Measurements from ENCODE around the gene SYMPK.

SYMPK gene

DNA sequence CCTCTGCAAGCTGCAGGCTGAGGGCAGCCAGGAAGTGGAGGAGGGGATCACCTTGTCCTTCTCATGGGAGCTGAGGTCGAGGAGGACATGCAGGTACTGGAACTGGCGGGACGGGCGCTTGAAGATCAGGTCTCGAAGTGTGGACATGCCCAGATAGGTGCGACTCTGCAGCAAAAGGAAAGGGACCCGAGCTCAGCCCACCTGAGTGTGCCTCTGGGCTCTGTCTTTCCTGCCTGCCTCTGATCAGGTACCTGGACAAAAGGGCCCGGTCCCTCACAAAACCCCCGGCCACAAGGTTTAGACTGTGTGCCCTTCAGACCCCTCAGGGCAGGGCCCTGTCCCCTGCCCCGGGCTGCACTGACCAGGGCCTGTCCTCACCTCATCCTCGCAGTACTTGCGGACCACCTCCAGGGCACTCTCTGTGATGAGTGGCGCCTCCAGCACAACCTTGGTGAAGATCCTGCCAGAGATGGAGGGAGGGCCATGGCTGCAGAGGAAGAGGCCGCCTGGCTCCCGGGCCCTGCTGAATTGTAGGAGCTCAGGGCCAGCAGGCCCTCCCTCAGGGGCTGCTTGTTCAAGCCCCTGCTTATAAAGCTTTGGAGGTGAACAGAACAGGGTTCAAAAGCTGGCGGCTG, 35.4 kb downstream of the SYMPK start:
- H3K27ac Mint-ChIP-seq: no peak overlapping the region
- peaks cover 12% of the 10 kb centered on the region for H3K36me3 Mint-ChIP-seq
- H3K4me1 Mint-ChIP-seq (ENCODE audit: low read depth): peaks cover 20% of the 10 kb centered on the region
- no peaks in the 10 kb centered on the region for H3K9me3 Mint-ChIP-seq (ENCODE audit: low read depth)
- no peaks in the 10 kb centered on the region for H3K27me3 Mint-ChIP-seq
- H3K4me3 Mint-ChIP-seq: no peak overlapping the region

DNA sequence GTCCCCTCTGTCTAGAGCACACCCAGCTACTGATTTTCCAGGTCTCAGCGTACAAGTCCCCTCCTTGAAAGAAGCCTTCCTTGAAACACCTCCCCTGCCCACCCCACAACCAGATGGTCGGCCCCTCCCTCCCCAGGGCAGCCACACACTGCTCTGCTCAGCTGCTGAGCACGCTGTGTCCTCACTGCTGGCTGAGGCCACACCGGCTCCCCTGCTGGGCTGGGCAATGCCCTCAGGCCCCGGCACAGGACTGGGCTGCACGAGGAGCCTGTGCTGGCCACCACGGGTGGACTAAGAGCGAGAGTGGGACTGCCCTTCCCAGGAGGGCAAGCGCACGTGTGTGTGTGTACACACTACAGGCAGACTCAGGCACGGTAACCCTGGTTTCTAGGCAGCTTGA, 36.0 kb downstream of the SYMPK start:
- Mint-ChIP-seq H3K4me3 (no peak overlapping the region), H3K27ac (no peak overlapping the region), H3K27me3 (no peaks in the 10 kb centered on the region), H3K36me3 (peaks cover 12% of the 10 kb centered on the region), H3K4me1 (ENCODE audit: low read depth) (peaks cover 20% of the 10 kb centered on the region), H3K9me3 (ENCODE audit: low read depth) (no peaks in the 10 kb centered on the region)

DNA sequence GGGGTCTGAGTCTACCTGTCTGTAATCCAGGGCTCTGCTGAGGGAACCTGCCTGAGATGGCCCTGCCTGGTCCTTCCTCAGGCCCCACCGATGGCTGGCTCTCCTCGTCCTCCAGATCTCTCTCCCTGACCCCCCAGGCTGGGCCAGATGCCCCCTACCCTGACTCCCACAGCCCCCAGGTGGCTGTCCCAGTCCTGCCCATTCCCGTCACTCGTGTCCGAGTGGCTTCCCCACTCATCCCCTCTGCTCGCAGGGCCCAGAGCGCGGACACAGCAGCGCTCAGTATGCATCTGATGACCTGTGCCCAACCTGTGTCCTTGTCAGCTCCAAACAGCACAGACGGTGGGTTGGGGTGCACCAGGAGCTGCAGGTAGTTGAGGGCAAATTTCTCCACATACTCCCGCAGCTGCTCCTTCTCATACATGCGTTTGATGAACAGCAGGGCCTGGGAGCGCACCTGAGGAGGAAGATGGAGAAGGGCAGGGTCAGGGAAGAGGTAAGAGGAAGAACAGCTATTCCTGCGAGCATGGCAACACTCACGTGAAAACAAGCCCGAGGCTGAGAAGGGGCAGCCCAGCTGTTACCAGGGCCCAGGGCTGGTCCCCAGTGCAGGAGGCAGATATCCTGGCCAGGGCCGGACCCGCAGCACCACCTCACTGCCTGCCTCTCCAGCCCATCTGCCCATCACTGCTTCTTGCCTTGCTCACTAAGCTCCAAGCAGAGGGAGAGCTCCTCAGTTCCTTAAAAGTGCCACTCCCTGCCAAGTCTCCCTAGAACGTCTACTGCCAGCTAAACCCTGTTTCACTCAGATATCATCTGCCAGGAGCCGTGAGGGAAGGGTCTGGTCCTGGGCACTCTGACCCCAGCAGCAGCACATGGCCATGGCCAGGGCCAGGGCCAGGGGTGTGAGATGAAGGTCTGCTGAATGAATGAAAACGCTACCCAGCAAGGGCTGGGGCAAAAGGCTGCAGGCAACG, 36.7 kb downstream of the SYMPK start:
- Mint-ChIP-seq H3K9me3 (ENCODE audit: low read depth) (no peaks in the 10 kb centered on the region), H3K27me3 (no peaks in the 10 kb centered on the region), H3K27ac (no peak overlapping the region), H3K4me1 (ENCODE audit: low read depth) (peaks cover 18% of the 10 kb centered on the region), H3K4me3 (no peak overlapping the region), H3K36me3 (peaks cover 12% of the 10 kb centered on the region)

DNA sequence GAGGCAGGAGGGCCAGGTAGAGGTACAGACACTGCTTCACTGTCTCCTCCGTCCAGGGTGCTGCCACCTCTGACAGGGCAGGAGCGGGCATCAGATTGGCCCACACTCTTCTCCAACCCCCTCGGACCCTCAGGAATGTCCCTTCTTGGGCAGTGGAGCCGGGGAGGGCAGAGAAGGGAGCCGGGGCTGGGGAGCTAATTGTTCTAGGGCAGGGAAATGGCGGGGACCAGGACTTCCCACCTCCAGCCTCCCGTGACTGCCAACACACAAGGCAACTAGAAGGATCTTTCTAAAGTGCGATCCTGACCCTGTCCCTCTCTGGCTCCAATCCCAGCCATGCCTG, 37.7 kb downstream of the SYMPK start:
- Mint-ChIP-seq H3K27me3 (no peaks in the 10 kb centered on the region), H3K36me3 (peaks cover 12% of the 10 kb centered on the region), H3K4me3 (no peak overlapping the region), H3K27ac (no peak overlapping the region), H3K9me3 (ENCODE audit: low read depth) (no peaks in the 10 kb centered on the region), H3K4me1 (ENCODE audit: low read depth) (peaks cover 16% of the 10 kb centered on the region)

DNA sequence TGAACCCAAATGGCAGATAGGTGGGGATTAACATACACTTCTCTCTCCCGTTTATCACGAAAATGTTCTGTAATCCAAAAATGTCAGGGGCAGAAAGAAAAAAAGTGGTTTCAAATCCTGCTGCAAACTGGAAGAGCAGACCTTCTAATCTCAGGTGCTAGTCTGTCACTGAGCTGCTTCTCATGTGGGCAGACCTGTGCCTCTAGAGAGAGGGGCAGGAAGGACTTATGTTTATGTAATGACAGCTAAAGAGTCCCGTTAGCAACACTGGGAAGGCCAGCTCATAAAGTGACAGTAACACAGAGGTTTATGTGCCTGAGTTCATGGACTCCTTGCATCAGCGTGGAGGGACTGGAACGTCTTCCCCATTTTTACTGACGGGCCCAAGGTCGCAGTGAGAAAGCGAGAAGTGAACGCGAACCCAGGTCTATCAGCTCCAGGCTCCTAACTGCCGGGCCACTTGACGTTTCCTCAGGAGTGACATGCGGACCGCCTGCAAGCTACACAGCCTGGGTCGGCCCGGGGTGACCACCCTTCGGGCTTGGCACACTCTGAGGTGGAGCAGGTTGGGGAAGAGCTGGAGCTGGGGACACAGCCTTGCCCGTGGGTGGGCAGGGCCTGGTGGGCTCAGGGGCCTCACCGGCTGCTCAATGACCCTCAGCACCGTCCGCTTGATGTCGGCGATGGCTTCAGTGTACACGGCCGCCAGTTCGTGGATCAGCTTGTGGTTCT, 38.2 kb downstream of the SYMPK start:
- peak overlapping the region; percentile 39 for H3K4me3 Mint-ChIP-seq
- H3K27ac Mint-ChIP-seq: peak overlapping the region; percentile 46
- H3K27me3 Mint-ChIP-seq: no peaks in the 10 kb centered on the region
- peaks cover 12% of the 10 kb centered on the region for H3K36me3 Mint-ChIP-seq
- peaks cover 12% of the 10 kb centered on the region for H3K4me1 Mint-ChIP-seq (ENCODE audit: low read depth)
- no peaks in the 10 kb centered on the region for H3K9me3 Mint-ChIP-seq (ENCODE audit: low read depth)

DNA sequence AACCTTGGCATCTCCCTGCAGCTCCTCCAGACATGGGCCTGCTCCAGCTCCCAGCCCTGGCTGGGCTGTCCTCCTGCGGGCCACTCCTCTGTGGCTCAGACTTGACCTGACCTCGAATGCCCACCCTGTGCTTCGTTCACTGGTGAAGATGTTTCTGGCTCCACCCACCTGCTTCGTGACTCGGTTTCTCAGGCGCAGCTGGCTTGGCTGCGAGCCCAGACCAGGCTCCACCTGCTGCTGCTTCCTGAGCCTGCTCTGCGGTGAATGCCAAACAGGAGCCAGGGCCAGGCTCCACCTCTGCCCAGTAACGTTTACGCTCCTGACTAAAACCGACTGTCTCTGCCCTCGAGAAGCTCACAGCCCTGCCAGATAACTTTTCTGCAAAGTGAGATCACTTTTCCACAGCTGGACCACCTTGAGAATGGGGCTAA, 38.9 kb downstream of the SYMPK start:
- Mint-ChIP-seq H3K27me3 (no peaks in the 10 kb centered on the region), H3K4me1 (ENCODE audit: low read depth) (peaks cover 9% of the 10 kb centered on the region), H3K27ac (no peak overlapping the region), H3K9me3 (ENCODE audit: low read depth) (no peaks in the 10 kb centered on the region), H3K4me3 (no peak overlapping the region), H3K36me3 (peaks cover 9% of the 10 kb centered on the region)

DNA sequence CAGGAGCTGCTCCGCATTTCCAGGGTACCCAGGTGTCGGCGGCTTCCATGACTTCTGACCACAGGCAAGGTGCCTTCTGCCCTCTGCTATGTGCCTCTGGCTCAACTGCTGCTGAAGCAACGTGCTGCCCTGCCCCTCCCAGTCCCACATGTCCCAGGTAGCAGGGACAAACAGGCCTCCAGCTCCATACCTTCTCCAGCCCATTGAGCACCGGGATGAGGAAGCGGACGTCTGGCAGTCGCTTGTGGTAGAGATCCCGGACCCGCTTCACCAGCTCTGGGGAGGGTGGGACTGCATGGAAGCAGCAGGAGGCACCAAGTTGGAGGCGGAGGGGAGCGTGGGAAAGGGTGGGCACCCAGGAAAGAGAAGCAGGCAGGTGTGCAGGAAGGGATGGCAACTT, 39.8 kb downstream of the SYMPK start:
- H3K27me3 Mint-ChIP-seq: no peaks in the 10 kb centered on the region
- no peaks in the 10 kb centered on the region for H3K9me3 Mint-ChIP-seq (ENCODE audit: low read depth)
- H3K36me3 Mint-ChIP-seq: peaks cover 5% of the 10 kb centered on the region
- no peak overlapping the region for H3K27ac Mint-ChIP-seq
- H3K4me1 Mint-ChIP-seq (ENCODE audit: low read depth): peaks cover 5% of the 10 kb centered on the region
- no peak overlapping the region for H3K4me3 Mint-ChIP-seq

DNA sequence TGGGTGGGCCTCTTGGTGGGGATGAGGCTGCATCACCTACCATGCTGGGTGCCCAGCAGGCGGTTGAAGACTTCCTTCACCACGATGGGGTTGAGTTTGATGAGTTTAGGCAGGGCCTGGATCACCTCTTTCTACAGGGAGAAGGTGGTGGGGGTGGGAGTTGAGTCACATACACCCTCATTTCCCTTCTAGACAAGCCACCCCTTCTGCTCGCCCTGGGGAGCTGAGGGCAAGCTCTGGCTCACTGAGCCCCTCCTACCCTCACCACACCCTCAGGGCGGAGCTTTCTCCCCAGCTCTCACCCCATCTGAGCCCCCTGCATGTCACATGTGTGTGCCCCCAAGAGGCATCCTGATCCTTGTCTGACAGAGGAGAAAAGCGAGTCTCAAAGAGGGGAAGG, 40.2 kb downstream of the SYMPK start:
- Mint-ChIP-seq H3K27ac (no peak overlapping the region), H3K4me1 (ENCODE audit: low read depth) (peaks cover 5% of the 10 kb centered on the region), H3K4me3 (no peak overlapping the region), H3K9me3 (ENCODE audit: low read depth) (no peaks in the 10 kb centered on the region), H3K27me3 (no peaks in the 10 kb centered on the region), H3K36me3 (peaks cover 2% of the 10 kb centered on the region)

DNA sequence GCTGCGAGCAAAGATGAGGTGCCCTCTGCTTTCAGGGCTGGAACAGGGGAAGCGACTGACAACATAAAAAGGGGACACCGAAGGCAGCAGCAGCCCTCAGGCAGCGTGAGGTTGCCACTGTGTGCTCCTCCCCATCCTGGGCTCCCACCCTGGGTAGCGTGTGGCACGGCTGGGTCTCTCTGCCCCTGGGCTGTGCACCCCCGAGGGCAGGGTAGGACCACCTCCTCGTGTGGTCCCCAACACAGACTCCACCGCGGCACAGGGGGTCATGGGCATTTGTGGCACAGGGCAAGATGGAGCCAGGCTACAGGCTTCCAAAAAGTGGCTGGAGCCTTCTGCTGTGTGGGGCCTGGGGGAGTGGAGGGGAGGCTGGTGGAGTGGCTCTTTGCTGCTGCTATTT, 41.4 kb downstream of the SYMPK start:
- Mint-ChIP-seq H3K9me3 (ENCODE audit: low read depth) (no peaks in the 10 kb centered on the region), H3K36me3 (peaks cover 2% of the 10 kb centered on the region), H3K4me1 (ENCODE audit: low read depth) (peaks cover 8% of the 10 kb centered on the region), H3K27me3 (no peaks in the 10 kb centered on the region), H3K27ac (no peak overlapping the region), H3K4me3 (no peak overlapping the region)

DNA sequence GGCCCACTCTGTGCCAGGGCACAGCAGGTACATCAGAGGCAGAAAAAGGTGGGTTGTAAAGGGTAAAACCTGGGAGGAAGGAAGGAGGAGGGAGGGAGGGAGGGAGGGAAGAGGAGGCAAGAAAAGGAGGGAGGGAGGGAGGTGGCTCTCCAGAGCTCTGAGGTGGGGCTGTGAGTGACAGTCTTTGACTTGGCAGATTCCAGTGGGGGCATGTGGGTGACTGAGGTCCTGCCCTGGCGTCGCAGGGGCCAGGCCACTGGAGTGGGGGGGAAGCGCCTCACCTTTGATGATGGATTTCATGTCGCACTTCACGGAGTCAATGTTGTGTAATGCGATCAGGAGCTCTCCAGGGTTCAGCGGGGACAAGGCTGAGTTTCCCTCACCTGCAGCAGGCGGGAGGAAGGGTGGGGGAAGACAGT, 41.8 kb downstream of the SYMPK start:
- Mint-ChIP-seq H3K4me1 (ENCODE audit: low read depth) (peaks cover 8% of the 10 kb centered on the region), H3K27me3 (no peaks in the 10 kb centered on the region), H3K27ac (no peak overlapping the region), H3K9me3 (ENCODE audit: low read depth) (no peaks in the 10 kb centered on the region), H3K36me3 (peaks cover 2% of the 10 kb centered on the region), H3K4me3 (no peak overlapping the region)

DNA sequence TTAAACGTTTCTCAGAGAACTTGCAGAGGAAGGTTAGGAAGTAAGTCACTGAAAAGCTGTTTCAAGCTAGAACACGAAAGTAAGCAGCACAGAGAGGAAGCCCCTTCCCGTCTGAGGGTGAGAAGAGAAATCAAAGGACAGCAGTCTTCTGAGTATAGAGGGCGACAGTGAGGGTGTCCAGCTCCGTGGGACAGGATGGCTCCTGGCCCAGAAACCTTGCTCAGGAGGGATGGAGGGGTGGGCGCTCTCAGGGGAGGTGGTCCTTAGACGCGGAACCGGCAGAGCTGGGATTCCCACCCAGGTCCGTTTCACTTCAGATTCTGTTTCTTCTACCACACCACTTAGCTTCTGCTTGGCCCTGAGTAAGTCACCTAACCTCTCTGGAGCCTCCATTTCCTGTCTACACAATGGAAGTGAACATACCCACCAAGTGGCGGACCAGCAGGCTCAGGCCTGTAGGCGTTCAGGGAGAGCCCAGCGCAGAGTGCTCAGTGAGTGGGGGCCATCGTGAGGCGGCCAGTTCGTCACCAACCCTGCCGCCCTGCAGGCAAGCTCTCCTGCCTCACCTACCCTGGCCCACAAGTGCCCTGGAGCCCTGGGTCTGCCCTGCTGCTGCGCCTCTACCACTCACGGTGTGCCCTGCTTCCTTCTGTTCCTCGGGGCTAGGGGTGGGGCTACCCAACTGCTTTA, 42.4 kb downstream of the SYMPK start:
- no peaks in the 10 kb centered on the region for H3K9me3 Mint-ChIP-seq (ENCODE audit: low read depth)
- peak overlapping the region; percentile 22 for H3K27ac Mint-ChIP-seq
- no peak overlapping the region for H3K4me3 Mint-ChIP-seq
- H3K36me3 Mint-ChIP-seq: peaks cover 2% of the 10 kb centered on the region
- H3K27me3 Mint-ChIP-seq: no peaks in the 10 kb centered on the region
- peaks cover 9% of the 10 kb centered on the region for H3K4me1 Mint-ChIP-seq (ENCODE audit: low read depth)

DNA sequence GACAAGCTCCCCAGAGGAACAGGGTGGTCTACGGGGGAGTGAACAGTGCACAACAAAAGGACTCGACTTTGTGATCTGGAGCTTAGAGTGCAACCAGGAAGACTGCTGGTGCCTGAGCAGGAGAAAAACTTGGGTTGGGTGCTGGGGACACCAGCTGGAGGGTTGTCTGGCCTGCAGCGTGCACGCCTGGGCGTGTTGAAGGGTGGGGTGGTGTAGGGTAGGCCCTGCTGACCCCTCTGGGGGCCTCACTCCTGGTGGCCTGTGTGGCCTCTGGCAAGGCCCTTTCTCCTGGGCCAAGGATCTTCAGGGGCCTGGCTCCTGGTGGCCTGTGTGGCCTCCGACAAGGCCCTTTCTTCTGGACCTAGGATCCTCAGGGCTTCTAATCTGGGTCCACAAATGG, 43.2 kb downstream of the SYMPK start:
- Mint-ChIP-seq H3K27ac (no peak overlapping the region), H3K4me3 (no peak overlapping the region), H3K4me1 (ENCODE audit: low read depth) (peaks cover 9% of the 10 kb centered on the region), H3K36me3 (peaks cover 2% of the 10 kb centered on the region), H3K9me3 (ENCODE audit: low read depth) (no peaks in the 10 kb centered on the region), H3K27me3 (no peaks in the 10 kb centered on the region)

DNA sequence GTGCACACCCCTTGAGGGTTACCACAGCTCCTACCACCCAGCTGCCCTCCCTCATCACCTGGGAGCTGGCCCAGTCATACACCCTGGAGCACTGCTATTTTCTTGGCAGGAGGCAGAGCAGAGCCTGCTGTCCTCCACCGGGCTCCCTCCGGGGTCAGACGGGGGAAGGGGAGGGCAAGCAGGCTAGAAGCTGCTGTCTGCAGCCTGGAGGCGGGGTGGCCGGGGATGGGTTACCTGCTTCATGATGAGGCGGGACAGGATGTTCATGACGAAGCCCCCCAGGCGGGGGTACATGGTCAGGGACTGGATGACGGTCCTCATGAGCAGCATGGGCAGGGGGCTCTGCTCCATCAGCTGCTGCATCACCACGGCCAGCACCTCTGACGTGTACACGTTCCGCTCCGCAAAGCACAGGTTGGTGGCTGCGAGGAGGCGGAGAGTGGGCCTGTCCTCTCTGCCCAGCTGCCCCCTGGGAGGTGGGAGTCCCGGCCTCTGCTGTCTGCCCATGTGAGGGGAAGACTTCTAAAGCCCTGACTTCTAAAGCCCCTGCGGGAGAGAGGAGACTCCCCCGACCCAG, 45.1 kb downstream of the SYMPK start:
- Mint-ChIP-seq H3K27ac (no peak overlapping the region), H3K9me3 (ENCODE audit: low read depth) (no peaks in the 10 kb centered on the region), H3K36me3 (peaks cover 2% of the 10 kb centered on the region), H3K4me1 (ENCODE audit: low read depth) (peaks cover 4% of the 10 kb centered on the region), H3K27me3 (peaks cover 5% of the 10 kb centered on the region), H3K4me3 (no peak overlapping the region)

DNA sequence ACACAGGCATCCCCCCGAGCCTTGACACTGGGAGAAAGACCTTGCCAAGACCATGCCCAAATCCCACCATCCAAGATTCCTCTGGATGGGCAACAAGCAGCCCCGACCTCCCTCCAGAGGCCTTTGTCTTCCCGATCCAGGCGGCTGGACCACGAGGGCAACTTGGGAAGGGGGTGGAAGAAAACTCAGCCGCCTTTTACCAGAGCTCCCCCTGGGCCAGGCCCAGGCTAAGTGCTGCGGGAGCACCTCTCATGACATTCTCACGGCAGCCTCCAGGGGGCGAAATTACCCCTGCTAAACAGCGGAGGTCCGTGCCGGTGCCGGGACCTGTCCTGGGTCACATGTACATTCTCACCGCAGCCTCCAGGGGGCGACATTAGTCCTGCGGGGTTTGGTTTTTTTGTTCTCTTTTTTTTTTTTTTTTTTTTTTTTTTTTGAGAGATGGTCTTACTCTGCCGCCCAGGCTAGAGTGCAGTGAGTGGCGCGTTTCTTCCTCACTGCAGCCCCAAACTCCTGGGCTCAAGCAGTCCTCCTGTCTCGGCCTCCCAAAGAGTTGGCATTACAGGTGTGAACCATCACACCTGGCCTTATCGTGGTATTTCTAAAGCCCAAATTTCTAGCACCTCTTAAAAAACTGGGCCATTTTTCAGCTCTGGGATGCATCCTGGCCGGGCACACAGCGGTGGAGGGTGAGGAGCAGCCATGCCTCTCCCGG, 45.8 kb downstream of the SYMPK start:
- peaks cover 4% of the 10 kb centered on the region for H3K4me1 Mint-ChIP-seq (ENCODE audit: low read depth)
- peaks cover 5% of the 10 kb centered on the region for H3K27me3 Mint-ChIP-seq
- H3K36me3 Mint-ChIP-seq: peaks cover 2% of the 10 kb centered on the region
- no peak overlapping the region for H3K27ac Mint-ChIP-seq
- H3K4me3 Mint-ChIP-seq: peak overlapping the region; percentile 38
- no peaks in the 10 kb centered on the region for H3K9me3 Mint-ChIP-seq (ENCODE audit: low read depth)

Data from activated naive CD8-positive, alpha-beta T cell (primary cell).